HG03342 (cell line): Measurements from ENCODE around the gene DOK6.
"Not testable (repeated sequence)": the region's sequence is repeated elsewhere in the genome, so short reads cannot be mapped to it uniquely, and the experiment has no call there.

ENCODE experiments used
- ATAC-seq: cut with Tn5 transposase; IDR thresholded peaks from one replicate; pipeline ENCODE4 v1.9.1; 2021; ENCODE audit warnings: mild to moderate bottlenecking, moderate library complexity; ENCODE audit not compliant: unreplicated experiment

DOK6 gene

DNA sequence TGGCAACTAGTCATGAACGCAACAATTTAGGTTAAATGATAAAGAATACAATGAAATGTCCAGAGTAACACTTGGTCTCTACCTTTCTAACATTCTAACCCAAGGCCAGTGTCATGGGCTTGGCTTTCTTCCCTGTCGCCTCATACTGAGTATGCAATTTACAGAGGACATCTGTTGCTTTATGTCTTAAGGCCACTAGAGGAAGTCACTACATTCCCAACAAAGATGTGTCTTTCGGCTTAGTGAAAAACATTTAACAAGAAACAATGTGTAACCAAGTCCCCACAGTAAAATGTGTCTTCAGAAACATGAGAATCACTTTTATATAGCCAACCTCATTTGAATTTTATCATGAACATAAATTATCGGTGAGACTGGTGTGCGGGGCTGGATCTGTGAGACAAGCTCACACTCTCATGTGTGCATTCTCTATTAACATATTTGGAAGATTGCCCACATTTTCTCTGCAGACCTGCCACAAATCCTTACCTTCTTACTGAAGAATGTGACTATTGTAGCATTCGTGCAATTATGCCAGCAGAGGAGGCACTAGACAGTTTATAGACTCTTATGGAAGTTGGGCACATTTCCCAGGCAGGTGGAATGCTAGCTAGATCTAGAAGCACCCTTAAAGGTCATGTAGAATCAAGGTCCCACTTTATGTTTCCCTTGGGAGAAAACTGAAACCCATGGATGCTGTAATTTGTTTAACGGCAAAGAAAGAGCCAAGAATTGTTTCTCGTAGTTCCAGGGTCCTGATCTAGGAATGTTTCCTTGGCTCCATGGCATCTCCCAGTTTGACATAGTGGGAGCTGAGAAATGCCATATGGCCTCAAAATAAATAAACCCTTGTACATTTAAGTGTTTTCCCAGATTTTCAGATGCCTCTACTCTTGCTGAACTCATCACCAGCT, 445.2 kb downstream of the DOK6 start:
- no peak for ATAC-seq

DNA sequence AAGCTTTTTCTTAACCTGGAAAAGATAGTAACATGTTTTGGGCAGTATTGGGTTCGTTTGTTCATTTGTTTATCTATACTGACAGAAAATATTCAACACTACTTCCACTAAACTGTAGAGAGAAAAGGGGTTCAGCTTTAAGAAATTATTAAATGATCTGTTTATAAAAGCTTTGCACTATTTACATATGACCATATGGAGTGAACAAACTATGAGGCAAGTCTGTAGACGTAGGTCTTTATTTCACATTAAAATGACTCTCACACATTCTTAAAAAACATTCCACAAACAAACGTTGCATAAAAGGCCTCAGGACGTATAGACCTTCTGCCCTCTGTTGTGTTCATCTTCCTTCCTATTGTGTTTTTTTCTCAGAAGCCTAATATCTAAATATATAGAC, 452.4 kb downstream of the DOK6 start:
- ATAC-seq, result no peak

DNA sequence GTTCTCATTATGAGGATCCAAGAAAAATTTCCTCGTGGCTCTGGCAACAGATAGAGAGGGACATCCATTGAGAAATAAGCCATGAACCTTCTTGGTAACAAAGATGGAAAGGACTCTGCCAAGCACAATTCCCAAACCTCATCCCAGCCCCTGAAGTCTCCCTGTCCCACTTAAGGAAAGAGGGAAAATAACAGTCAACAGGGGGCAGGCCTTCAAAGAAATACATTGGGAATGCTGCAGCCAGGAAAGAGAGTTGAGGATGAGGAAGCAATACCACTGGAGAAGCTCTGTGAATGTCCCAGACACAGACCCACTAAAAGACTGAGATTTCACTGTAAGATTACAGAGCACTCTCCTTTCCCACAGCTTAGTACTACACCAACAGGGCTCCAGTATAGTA, 453.8 kb downstream of the DOK6 start:
- ATAC-seq, result no peak

DNA sequence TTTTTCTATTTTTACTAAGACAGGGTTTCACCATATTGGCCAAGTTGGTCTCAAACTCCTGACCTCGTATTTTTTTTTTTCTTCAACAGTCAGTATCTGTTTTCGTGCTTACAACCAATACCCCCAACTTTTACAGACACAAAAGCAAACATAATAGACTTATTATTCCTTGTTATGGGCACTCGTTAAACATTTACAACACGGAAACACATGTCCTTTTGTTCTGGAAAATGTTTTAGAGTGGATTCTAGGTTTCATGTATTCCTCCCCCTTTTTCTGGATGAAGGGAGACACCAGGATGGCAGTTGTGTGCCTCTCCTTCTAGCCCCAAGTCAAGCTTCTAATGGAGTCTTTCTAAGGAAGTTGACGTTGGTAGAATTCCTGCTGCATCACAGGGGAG, 458.2 kb downstream of the DOK6 start:
- ATAC-seq, result no peak

DNA sequence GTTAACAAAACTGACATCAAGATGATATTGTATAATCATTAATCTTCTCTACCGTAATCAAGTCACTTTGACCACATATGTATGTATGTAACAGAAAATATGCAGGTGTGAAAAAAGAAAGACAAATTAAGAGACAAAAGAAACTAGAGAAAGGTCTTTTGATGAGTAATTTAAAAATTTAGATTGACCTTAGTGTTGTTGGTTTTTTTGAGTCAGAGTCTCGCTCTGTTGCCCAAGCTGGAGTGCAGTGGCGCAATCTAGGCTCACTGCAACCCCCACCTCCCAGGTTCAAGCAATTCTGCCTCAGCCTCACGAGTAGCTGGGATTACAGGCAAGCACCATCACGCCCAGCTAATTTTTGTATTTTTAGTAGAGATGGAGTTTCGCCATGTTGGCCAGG, 464.1 kb downstream of the DOK6 start:
- peak; percentile 76 for ATAC-seq

DNA sequence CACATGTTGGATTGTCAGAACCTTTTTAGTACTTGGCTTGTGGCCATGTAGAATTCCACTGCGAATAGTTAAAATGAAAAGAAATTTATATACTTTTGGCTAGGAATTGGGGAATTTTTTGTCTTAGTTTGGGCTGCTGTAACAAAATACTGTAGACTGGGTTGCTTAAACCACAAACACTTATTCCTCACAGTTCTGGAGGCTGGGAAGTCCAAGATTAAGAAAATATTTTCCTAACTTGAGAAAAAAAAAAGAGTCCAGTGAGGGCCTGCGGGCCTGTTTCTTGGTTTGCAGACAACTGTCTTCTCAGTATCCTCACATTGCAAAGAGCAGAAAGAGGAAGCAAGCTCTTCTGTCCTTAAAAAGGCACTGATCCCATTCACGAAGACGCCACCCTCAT, 465.1 kb downstream of the DOK6 start:
- no peak for ATAC-seq

DNA sequence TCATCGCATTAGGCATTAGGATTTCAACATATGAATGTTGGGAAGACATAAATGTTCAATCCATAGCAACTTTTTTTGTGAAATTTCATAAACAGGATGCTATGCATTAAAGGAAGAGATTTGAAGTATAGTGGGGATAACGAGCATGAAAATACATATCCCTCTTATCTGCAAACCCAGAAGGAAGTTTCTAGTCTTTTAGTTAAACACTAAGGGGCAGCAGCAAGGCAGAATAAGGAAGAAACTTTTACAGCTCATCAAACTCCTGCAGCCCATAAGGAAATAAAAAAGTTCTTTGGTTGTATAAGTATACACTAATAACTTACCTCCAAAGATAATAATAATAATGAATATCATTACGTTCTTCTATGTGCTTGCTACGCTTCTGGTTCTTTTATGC, 465.5 kb downstream of the DOK6 start:
- ATAC-seq, result no peak

DNA sequence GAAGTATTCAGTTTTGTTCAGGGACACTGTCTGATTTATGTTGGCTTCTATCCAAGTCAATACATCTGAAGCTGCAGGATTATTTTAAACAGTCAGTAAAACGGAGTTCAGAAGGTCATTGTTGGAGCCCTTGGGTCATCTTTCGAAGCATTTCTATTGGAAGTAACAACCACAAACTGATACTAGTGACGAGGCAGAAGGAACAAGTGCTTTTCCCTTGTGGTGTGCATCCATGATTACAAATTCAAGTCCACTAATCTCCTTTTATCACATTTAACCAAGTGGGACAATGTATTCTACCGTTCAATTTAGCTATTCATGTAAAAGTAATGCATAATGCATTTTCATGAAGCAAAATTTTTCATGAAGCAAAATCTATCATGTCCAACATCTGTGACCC, 470.0 kb downstream of the DOK6 start:
- no peak for ATAC-seq

DNA sequence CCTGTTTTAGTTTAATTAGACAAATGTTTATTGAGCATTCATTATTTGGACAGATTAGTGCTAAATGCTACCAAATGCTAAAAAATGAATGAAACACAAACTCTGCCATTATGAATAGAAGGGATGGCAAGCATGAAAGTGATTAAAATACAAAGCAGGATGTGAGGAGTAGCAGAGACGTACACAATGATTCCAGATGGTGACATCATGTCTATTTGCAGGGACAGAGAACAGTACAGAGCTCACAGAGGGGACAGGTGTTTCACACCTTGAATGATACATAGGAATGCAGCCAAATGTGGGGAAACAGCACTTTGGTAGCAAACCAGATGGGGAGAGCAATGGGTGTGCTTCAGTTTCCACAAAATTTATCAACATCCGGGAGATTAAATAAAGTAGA, 470.7 kb downstream of the DOK6 start:
- ATAC-seq, result no peak

DNA sequence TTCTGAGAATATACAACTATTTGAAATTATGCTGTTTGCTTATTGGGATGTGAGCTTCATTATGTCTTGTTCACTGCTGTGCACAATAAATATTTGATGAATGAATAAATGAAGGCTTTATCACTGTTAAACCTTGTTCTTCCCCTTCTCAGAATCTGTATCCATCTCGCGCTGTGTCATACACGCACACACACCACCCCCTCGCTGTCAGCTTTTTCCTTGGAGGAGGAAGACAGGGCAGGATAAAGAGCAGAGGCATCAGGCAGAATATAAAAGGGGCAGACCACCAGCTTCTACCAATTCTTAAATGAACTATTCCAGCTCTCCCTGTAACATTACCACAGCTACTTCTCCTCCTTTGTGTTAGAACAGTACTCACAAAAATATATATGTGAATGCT, 472.0 kb downstream of the DOK6 start:
- ATAC-seq, result no peak

DNA sequence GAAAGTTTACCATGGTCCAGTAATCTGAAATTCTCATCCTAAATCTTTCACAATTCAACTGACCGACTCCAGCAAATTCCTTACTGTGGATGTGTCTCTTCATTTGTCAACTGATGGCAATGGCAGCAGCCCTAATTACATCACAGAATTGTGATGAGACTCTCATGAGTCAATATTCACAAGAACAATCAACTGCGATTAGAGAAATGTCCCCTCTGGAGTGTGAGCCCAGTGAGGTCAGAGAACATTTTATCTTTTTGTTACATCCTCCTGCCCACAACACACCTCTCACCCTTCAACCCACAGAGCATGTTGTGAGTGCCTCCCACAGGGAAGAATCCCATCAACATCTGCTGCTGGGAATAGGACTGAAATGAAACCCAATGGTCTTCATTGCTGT, 473.4 kb downstream of the DOK6 start:
- ATAC-seq, result no peak

DNA sequence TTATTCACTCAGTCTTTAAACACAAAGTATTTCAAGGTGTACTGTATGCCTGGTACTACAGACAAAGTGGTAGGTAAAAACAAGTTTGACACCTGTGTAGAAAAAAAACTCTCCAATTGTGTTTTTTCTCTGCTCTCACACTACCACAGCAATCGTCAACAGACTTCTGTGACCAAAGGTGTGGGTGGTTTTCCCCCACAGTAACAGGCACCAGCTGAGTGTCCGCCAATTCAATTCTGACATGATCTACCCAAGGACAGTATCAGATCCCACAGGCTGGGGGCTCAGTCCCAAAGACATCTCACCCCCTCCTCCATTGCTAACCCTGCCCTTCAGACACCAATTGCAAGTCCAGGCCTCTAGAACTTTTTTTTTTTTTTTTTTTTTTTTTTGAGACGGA, 475.8 kb downstream of the DOK6 start:
- no peak for ATAC-seq

DNA sequence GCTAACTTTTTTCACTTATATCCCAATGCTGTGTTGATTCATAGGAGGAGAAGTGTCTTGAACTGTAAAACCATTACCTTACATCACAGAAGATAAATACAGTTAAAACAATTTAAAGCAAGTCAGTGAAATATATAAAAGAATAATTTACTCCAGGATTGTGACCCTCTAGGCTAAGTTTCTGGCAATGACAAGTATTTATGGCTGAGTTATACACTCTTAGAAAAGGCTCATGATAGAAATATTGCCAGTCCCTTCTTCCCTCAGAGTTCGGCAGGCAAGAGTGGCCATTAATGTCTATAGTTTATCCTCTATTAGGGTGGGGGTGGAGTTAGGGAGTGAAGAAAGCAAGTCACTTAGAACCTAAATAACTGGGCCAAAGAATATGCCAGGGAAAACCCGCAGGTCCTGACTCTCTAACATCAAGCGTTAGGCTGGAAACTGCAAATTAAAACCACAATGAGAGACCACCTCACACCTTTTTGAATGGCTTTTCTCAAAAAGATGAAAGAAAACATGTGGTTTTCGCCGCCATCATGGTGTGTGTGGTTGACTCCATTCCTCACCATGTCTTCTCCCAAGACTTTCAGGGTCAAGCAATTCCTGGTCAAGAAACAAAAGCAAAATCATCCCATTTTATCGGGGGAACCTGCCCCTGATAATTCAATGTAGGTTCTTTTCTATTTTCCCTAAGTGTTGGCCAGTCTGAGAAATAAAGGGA, 477.7 kb downstream of the DOK6 start:
- no peak for ATAC-seq

DNA sequence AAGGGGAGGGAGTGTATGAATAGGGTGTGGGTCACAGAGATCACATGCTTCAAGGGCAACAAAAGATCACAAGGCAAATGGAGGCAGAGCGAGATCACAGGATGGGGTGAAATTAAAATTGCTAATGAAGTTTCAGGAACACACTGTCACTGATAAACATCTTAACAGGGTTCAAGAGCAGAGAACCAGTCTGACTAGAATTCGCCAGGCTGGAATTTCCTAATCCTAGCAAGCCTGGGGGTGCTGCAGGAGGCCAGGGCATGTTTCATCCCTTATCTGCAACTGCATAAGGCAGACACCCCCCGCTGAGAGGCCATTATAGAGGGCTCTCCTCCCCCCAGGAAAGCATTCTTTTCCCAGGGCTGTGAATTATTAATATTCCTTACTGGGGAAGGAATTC, 478.4 kb downstream of the DOK6 start:
- not testable (repeated sequence) for ATAC-seq

DNA sequence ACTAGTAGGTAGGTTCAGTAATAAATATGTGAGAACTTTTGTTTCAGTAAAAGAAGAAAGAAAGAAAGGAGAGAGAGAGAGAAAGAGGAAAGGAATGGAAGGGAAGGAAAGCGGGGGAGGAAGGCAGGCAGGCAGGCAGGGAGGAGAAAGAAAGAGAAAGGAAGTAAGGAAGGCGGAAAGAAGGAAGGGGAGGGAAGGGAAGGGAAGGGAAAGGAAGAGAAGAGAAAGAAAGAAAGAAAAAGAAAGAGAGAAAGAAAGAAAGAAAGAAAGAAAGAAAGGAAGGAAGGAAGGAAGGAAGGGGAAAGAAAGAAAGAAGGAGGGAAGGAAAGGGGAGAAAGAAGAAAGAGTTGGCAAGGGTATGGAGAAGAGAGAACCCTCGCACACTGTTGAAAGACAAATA, 479.4 kb downstream of the DOK6 start:
- ATAC-seq, result no peak

DNA sequence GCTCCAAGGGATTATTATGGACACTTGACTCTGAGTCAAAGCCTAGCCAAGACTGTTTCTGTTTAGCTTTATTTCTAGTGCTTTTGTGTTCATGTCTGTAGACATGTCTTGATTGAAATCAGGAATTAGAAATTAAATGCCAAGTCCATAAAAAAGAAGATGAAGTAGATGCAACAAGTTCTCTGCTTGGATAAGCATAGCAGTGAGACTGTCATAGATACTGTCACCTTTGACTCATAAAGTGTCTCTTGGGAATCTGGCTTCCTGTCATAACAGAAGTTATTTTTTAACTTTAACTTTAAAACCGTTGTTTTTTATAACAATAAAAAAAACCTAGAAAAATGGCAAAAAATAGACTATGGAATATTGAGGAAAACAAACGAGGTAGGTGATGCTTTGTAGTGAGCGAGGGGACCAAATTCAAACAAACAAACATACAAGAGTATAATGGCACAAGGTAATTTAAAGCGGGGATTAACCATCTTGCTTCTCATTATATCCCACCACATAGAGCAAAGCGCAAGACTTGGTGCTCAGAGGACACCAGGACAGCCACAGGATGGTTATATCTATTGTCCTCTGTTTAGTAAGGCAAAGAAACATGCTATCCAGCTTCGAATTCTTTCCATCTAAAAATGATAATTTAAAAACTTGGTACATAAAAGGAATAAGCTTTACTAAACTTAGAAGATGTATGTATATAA, 482.4 kb downstream of the DOK6 start:
- peak; percentile 36 for ATAC-seq

DNA sequence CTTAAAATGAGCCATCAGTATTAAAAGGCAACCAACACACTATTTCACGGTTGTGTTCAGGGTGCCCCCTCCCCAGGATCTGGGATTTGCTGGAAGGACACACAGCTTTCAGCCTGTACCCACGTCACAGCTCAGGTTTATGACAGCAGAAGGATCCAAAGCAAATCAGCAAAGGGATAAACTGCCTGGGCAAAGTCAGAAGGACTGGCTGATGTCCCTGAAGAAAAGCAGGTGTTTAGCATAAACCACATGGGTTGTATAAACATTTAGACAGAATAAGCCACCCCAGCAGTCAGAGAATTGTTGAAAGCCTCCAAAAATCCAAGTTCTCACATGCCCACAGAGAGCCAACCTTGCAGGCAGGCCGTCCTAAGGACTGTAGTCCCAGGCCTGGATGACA, 483.1 kb downstream of the DOK6 start:
- ATAC-seq, result no peak

DNA sequence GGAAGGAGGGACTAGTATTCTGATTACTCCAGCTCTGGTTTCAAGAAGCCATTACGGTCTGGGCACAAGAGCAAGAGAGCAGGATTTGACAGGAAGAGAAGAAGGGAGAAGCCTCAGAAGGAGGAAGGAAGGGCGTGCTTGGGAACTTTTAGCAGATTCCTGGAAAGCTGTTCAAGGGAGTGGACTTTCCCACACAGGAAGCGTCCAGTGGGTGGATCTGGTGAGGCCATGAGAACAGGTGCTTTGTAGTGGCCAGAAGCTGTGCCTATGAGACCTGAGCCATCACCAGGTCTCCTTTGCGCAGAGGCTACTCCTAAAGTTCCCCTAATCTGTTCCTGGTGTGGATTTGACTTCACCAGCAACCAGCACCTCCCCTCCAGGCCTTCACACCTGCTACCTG, 484.7 kb downstream of the DOK6 start:
- ATAC-seq, result no peak

DNA sequence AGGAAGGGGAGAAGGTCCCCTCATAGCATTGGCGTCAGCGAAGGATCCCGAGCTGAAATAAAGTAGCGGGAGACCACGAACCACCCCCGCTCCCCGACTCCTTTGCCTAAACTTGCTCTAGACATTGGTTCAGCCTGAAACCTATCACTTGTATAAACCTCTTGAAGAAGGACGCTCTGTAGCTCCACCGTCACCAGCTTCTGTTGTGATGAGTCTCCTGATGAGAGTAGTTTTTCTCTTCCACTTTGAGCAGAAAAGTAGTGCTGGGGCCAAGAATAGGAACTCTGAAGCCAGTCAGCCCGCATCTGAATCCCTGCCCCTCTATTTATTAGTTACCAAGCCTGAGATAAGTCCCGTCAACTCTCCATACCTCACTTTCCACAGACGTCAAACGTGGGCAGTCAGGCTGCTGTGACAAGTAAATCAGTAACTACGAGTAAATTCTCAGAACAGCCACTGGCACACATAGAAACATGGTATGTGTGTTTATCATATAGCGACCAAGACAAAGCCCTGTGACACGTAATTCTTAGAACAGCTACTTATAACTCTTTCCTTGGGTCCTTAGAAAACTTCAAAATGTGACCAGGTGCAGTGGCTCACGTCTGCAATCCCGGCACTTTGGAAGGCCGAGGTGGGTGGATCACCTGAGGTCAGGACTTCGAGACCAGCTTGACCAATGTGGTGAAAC, 485.3 kb downstream of the DOK6 start:
- ATAC-seq, result peak; percentile 84

DNA sequence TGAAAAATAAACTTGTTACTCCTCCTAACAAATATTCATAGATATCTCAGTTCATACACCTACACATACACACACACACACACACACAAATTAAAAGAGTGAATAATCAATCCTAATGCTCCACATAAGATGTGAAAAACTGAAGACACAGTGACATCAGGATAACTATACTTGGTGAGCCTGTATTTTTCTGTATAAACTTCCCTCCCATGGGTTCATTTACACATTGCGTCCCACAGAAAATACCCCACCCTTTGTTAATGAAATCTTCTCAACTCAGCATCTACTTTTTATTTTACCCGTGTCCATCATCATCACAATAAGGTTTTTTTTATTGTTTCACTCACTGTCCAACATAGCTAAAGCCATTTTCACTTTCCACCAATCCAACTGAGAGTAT, 486.6 kb downstream of the DOK6 start:
- ATAC-seq, result no peak

DNA sequence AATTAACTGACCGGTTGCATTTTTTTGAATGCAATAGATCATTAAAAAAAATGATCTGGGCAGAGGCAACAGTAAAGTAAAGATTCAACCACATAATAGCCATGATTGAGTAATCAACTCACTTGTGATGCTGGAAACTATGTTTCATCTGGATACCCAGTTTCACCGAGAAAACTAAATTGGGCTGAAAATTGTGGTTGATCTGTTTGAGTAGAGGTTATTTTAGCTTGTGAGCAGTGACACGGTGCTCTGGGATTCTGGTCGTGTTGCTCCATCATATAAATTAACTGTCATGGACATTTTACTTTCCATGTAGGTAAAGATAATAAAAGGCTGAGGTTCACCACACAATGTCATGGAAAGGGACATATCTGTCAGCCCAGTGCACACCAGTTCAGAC, 488.3 kb downstream of the DOK6 start:
- ATAC-seq, result no peak
